ENCODE measurements around the gene NR2C1.
"Not testable (repeated sequence)": the region's sequence is repeated elsewhere in the genome, so short reads cannot be mapped to it uniquely, and the experiment has no call there.

The NR2C1 gene

GRCh38 chr12:94998326-94998725 lies 75.1 kb downstream of the NR2C1 start:
- DNase-seq, result no peak

- DNase-seq, result no peak
Observed at GRCh38 chr12:94997726-94998125, 75.7 kb downstream of the NR2C1 start.

GRCh38 chr12:94997061-94997460 lies 76.4 kb downstream of the NR2C1 start:
- DNase-seq, result no peak

- no peak for DNase-seq
Observed at GRCh38 chr12:94994312-94994711, 79.1 kb downstream of the NR2C1 start.

GRCh38 chr12:94993855-94994254 lies 79.6 kb downstream of the NR2C1 start:
- DNase-seq, result not testable (repeated sequence)

- no peak for DNase-seq
Observed at GRCh38 chr12:94990222-94990621, 83.2 kb downstream of the NR2C1 start.

GRCh38 chr12:94988471-94988870 lies 84.9 kb downstream of the NR2C1 start:
- no peak for DNase-seq

- DNase-seq, result no peak
Observed at GRCh38 chr12:94987801-94988200, 85.6 kb downstream of the NR2C1 start.

- no peak for DNase-seq
Observed at GRCh38 chr12:94987076-94987669, 86.2 kb downstream of the NR2C1 start.

- DNase-seq, result not testable (repeated sequence)
Observed at GRCh38 chr12:94985099-94985498, 88.3 kb downstream of the NR2C1 start.

- no peak for DNase-seq
Observed at GRCh38 chr12:94983321-94983720, 90.1 kb downstream of the NR2C1 start.

- no peak for DNase-seq
Observed at GRCh38 chr12:94982456-94982855, 91.0 kb downstream of the NR2C1 start.

GRCh38 chr12:94980577-94980976 lies 92.8 kb downstream of the NR2C1 start:
- no peak for DNase-seq

GRCh38 chr12:94979941-94980340 lies 93.5 kb downstream of the NR2C1 start:
- DNase-seq, result no peak

GRCh38 chr12:94977766-94978468 lies 95.5 kb downstream of the NR2C1 start:
- no peak for DNase-seq

GRCh38 chr12:94973221-94973620 lies 100.2 kb downstream of the NR2C1 start:
- no peak for DNase-seq

- DNase-seq, result no peak
Observed at GRCh38 chr12:94972795-94973194, 100.6 kb downstream of the NR2C1 start.

- DNase-seq, result no peak
Observed at GRCh38 chr12:94971923-94972322, 101.5 kb downstream of the NR2C1 start.

- DNase-seq, result no peak
Observed at GRCh38 chr12:94970560-94970959, 102.9 kb downstream of the NR2C1 start.

All from activated CD4-positive, alpha-beta T cell treated with anti-CD3 and anti-CD28 coated beads for 1 hour (primary cell).